ENCODE results near the gene ZNF790. TPM values are rescaled to one million over a fixed set of nuclear protein-coding genes. Genes with fewer than 3 reads are reported as not detected.

ZNF790 gene
- total RNA-seq, 1 experiment from 2014 or later: 1.2 TPM

DNA sequence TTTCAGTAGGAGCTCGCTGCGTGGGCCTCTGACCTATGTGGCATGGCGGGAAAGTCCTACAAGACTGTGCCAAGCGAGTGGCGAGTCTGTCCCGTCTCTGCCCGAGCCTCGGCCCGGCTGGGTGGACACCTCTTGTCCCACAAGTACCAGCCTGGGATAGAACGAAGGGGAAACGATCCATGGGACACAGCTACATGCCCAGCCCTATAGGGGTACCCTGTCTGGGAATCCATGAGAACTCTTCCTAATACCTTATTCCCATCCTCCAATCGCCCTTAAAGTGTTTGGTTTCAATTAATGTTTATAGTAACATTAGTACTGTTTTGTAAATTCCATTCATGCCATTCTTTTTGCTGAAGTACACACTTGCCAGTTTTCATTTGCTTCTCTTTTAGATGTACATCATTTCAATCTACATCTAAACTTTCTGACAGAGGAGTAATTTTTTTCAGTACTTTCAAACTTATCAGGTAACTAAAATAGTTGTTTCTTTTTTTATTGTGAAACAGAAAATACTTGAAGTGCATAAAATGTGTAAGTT lies 667 bp upstream of the ZNF790 start:
- ATAC-seq (no peak), DNase-seq (no peak)
- no peaks in the 10 kb centered on the region for H3K27me3 ChIP-seq (ENCODE audit: low read length)
- no peaks in the 10 kb centered on the region for H3K4me1 ChIP-seq (ENCODE audit: insufficient read depth, low read length)
- intact Hi-C loops (cut with micrococcal nuclease): no loop called here
- no peaks in the 10 kb centered on the region for H3K9me2 ChIP-seq (replicated peaks; ENCODE audit: low read length)
- ChIA-PET POLR2A (ENCODE audit: unreplicated experiment) (no interaction called here), CTCF (no interaction called here)
- no peaks in the 10 kb centered on the region for H3K79me2 ChIP-seq (ENCODE audit: low read length)
- no peak overlapping the region for H3K9ac ChIP-seq (ENCODE audit: low read length)
- H3K4me3 ChIP-seq (ENCODE audit: low read length): peak overlapping the region; percentile 60; the same call in 1 of the 2 replicates
- H3K4me2 ChIP-seq (ENCODE audit: low read length): peak overlapping the region; percentile 37; the same call in 1 of the 2 replicates
- no peaks in the 10 kb centered on the region for H3K9me3 ChIP-seq (ENCODE audit: low read length)
- H3K27ac ChIP-seq (ENCODE audit: low read length): no peak overlapping the region
- no peaks in the 10 kb centered on the region for H3K36me3 ChIP-seq (ENCODE audit: low read depth, low read length)
- no peaks in the 10 kb centered on the region for H3F3A ChIP-seq (ENCODE audit: low read length, unreplicated experiment)
- no TSS peak for BruUV-seq (replicated peaks)
- no peaks in the 10 kb centered on the region for H4K20me1 ChIP-seq (ENCODE audit: low read length)
- TF ChIP-seq, protein P1, sequence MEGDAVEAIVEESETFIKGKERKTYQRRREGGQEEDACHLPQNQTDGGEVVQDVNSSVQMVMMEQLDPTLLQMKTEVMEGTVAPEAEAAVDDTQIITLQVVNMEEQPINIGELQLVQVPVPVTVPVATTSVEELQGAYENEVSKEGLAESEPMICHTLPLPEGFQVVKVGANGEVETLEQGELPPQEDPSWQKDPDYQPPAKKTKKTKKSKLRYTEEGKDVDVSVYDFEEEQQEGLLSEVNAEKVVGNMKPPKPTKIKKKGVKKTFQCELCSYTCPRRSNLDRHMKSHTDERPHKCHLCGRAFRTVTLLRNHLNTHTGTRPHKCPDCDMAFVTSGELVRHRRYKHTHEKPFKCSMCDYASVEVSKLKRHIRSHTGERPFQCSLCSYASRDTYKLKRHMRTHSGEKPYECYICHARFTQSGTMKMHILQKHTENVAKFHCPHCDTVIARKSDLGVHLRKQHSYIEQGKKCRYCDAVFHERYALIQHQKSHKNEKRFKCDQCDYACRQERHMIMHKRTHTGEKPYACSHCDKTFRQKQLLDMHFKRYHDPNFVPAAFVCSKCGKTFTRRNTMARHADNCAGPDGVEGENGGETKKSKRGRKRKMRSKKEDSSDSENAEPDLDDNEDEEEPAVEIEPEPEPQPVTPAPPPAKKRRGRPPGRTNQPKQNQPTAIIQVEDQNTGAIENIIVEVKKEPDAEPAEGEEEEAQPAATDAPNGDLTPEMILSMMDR (conservative IDR thresholded peaks at IDR 0.05; ENCODE audit: low read depth, low read length): no peak
- TF ChIP-seq EZH2 (IDR thresholded peaks at IDR 0.05; ENCODE audit: low read length, unreplicated experiment): no peak
- peak overlapping the region; percentile 74; the same call in 1 of the 2 replicates for H2AFZ ChIP-seq (ENCODE audit: low read length)

DNA sequence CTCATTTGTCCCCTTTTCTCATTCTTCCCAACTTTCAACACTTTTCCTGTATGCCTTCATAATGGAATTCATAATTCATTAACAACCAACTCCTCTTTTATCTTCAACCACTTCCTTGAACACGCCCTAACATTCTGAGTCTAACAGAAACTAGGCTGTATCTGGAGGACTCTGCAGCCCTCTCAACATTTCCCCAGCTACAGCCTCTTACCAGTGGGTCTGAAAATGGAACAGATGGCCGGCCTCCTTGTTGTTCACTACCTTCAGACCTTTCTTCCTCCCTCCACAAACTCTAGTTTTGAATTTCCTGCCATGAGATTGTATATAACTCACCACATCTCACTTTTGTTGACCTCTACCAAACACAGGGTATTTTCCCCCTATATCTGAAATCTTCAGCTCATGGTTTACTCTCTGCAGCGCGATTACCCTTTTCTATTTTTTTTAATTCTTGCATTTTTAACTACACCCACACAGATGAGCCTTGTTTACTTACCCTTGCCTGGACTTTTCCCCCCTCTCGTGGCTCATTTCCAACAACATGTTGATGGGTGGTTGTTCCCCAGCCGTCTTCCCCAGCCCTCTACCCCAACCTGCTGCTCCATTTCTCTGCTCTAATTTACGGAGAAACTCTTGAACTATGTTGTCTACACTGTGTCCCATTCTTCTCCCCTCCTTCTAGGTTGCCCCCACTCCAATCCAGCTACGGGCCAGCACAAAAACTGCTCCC lies 846 bp downstream of the ZNF790 start:
- intact Hi-C loops (cut with micrococcal nuclease): no loop called here
- Histone ChIP-seq H3K27ac (ENCODE audit: low read length) (no peak overlapping the region), H3F3A (ENCODE audit: low read length, unreplicated experiment) (no peaks in the 10 kb centered on the region), H3K4me2 (ENCODE audit: low read length) (peak overlapping the region; percentile 37; the same call in 1 of the 2 replicates), H2AFZ (ENCODE audit: low read length) (peak overlapping the region; percentile 74; the same call in 1 of the 2 replicates), H3K9me3 (ENCODE audit: low read length) (0 out of 2 replicates have a peak, but pooled peaks cover 5% of the 10 kb centered on the region), H3K27me3 (ENCODE audit: low read length) (no peaks in the 10 kb centered on the region), H3K79me2 (ENCODE audit: low read length) (no peaks in the 10 kb centered on the region), H3K36me3 (ENCODE audit: low read depth, low read length) (no peaks in the 10 kb centered on the region), H3K9me2 (replicated peaks; ENCODE audit: low read length) (no peaks in the 10 kb centered on the region), H3K9ac (ENCODE audit: low read length) (no peak overlapping the region), H3K4me3 (ENCODE audit: low read length) (peak overlapping the region; percentile 60), H4K20me1 (ENCODE audit: low read length) (no peaks in the 10 kb centered on the region), H3K4me1 (ENCODE audit: insufficient read depth, low read length) (no peaks in the 10 kb centered on the region)
- ATAC-seq: no peak
- CTCF ChIA-PET: no interaction called here
- POLR2A ChIA-PET (ENCODE audit: unreplicated experiment): no interaction called here
- TF ChIP-seq EZH2 (IDR thresholded peaks at IDR 0.05; ENCODE audit: low read length, unreplicated experiment): no peak
- TF ChIP-seq, protein P1 (conservative IDR thresholded peaks at IDR 0.05; ENCODE audit: low read depth, low read length): no peak
- TF ChIP-seq EZH2phosphoT487 (IDR thresholded peaks at IDR 0.05; ENCODE audit: borderline replicate concordance, low read length): no peak
- no TSS peak for BruUV-seq (replicated peaks)
- DNase-seq: no peak

DNA sequence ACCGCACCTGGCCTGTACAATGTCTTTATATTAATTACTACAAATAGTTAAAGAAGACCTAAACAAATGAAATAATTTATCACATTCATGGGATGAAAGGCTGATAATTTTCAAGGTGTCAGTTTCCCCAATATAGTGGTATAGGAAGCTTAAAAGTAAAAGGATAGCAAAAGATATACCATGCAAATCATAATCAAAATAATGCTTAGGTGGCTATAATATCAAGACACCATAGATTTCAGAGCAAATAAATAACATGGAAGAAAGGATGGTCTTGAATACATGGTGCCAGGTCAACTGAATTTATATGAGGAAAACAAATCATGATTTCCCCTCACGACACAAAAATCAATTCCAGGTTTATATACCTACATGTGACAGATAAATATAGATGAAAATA lies 4.8 kb downstream of the ZNF790 start:
- POLR2A ChIA-PET (ENCODE audit: unreplicated experiment): no interaction called here
- H3K27ac ChIP-seq (ENCODE audit: low read length): no peak overlapping the region
- H3K27me3 ChIP-seq (ENCODE audit: low read length): no peaks in the 10 kb centered on the region
- no peak overlapping the region for H3K9ac ChIP-seq (ENCODE audit: low read length)
- no peaks in the 10 kb centered on the region for H4K20me1 ChIP-seq (ENCODE audit: low read length)
- intact Hi-C loops (cut with micrococcal nuclease): no loop called here
- DNase-seq: no peak
- no peak overlapping the region for H2AFZ ChIP-seq (ENCODE audit: low read length)
- no peak overlapping the region for H3K4me2 ChIP-seq (ENCODE audit: low read length)
- no peaks in the 10 kb centered on the region for H3K9me2 ChIP-seq (replicated peaks; ENCODE audit: low read length)
- no peaks in the 10 kb centered on the region for H3K4me1 ChIP-seq (ENCODE audit: insufficient read depth, low read length)
- no peak overlapping the region for H3K4me3 ChIP-seq (ENCODE audit: low read length)
- H3K79me2 ChIP-seq (ENCODE audit: low read length): no peaks in the 10 kb centered on the region
- H3F3A ChIP-seq (ENCODE audit: low read length, unreplicated experiment): no peaks in the 10 kb centered on the region
- TF ChIP-seq, protein P1 (conservative IDR thresholded peaks at IDR 0.05; ENCODE audit: low read depth, low read length): no peak
- TF ChIP-seq EZH2 (IDR thresholded peaks at IDR 0.05; ENCODE audit: low read length, unreplicated experiment): no peak
- no peak for TF ChIP-seq EZH2phosphoT487 (IDR thresholded peaks at IDR 0.05; ENCODE audit: borderline replicate concordance, low read length)
- peaks cover 17% of the 10 kb centered on the region for H3K9me3 ChIP-seq (ENCODE audit: low read length)
- H3K36me3 ChIP-seq (ENCODE audit: low read depth, low read length): peaks cover 2% of the 10 kb centered on the region; the same call in 1 of the 2 replicates
- CTCF ChIA-PET: no interaction called here
- no peak for ATAC-seq
- BruUV-seq (replicated peaks): no TSS peak

All from PC-3 (cell line).